IPS-20b (cell line): ENCODE measurements around the gene ADGRL3.

Source experiments
- H3K27ac ChIP-seq: one replicate; pipeline ENCODE4 v1.5.1; 2013; ENCODE audit warnings: low read length
- H3K27me3 ChIP-seq: 2 replicates; pipeline ENCODE4 v1.6.1; 2013; ENCODE audit warnings: mild to moderate bottlenecking, low read length, inconsistent platforms; ENCODE audit not compliant: insufficient read depth
- H3K36me3 ChIP-seq: 2 replicates; pipeline ENCODE4 v1.6.1; 2013; ENCODE audit warnings: low read depth, mild to moderate bottlenecking, inconsistent platforms, low read length, moderate library complexity; ENCODE audit not compliant: insufficient read depth
- H3K4me1 ChIP-seq: 2 replicates; pipeline ENCODE4 v1.6.1; 2013; ENCODE audit warnings: mild to moderate bottlenecking, control low read depth, inconsistent platforms, low read length, moderate library complexity; ENCODE audit not compliant: insufficient read depth
- H3K4me3 ChIP-seq: 2 replicates; pipeline ENCODE4 v1.5.1; 2013; ENCODE audit warnings: mild to moderate bottlenecking, low read length, inconsistent platforms
- H3K9ac ChIP-seq: 2 replicates; pipeline ENCODE4 v1.6.1; 2013; ENCODE audit warnings: low read depth, mild to moderate bottlenecking, inconsistent platforms, low read length, moderate library complexity
- H3K9me3 ChIP-seq: 2 replicates; pipeline ENCODE4 v1.6.1; 2013; ENCODE audit warnings: mild to moderate bottlenecking, low read depth, low read length, inconsistent platforms; ENCODE audit not compliant: insufficient read depth

The ADGRL3 gene

DNA sequence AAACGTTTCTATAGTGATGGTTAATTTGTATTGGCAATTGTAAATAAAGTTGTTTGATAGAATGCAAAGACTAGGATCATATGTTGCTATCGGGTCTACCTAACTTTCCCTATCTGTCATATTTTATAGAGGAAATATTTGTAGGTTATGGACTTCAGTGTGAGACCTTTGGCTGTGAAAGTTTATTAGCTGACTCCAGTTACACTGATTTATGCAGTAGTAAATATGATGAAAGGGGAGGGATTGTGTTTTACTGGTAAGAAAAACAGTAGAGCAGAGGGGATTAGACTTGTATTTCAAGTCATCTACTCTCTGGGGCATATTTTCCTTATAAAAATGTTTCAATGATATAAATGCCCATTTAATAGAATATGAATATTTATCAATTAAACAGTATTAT lies 43.8 kb downstream of the ADGRL3 start:
- no peak overlapping the region for H3K4me3 ChIP-seq
- no peaks in the 10 kb centered on the region for H3K9me3 ChIP-seq
- H3K4me1 ChIP-seq: peaks cover 7% of the 10 kb centered on the region; the same call in 1 of the 2 replicates
- no peak overlapping the region for H3K9ac ChIP-seq
- no peak overlapping the region for H3K27ac ChIP-seq
- no peaks in the 10 kb centered on the region for H3K27me3 ChIP-seq
- no peaks in the 10 kb centered on the region for H3K36me3 ChIP-seq

DNA sequence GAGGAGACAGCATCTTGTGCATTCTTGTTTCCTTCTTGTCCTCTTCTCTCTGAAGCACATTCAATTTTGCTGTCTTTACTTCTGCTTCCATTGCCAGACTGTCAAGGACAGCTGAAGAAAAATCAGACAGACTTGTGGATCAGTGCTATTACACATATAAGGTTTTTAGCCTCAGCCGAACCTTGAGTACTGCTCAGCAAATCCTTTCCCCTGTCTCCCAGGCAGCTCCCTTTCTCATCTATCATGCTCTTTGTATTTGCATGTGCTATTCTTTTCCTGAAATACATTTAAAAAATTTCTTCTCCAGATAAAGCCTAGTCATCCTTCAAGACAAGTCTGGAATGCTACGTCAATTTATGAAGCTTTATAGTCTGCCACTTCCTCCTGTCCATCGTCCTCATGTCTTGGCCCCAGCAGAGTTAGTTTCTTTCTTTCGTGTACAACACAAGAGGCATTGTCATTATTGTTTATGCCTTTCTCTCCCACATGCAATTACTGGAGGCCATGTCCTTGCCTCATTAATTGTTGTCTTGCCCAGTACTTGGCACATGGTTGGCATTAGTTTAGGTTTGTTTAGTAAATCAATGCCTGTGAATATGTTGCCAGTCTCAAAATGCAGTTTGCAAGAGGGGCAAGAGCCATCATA lies 45.1 kb downstream of the ADGRL3 start:
- Histone ChIP-seq H3K36me3 (no peaks in the 10 kb centered on the region), H3K9ac (no peak overlapping the region), H3K4me3 (no peak overlapping the region)

DNA sequence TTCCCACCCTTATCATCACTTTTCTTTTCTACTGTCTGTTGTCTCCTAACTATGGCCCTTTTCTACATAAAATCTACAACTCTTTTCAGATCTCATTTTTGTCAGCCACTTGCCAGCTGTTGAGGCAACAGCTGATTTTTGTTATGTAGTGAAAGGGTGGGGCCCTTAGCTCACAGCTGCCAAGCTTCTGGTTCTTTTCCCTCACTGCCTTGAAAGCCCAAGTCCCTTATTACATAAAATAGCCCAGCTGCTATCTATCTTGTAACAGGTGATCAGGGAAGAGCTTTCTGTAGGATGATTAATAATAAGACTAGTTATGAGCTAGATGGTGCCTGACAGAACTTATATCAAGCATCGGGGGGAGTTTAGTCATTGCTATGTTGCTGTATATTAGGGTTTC lies 45.9 kb downstream of the ADGRL3 start:
- H3K27me3 ChIP-seq: no peaks in the 10 kb centered on the region
- 0 out of 2 replicates have a peak, but pooled peaks cover 7% of the 10 kb centered on the region for H3K4me1 ChIP-seq
- H3K9me3 ChIP-seq: no peaks in the 10 kb centered on the region
- no peak overlapping the region for H3K9ac ChIP-seq
- no peak overlapping the region for H3K27ac ChIP-seq
- no peaks in the 10 kb centered on the region for H3K36me3 ChIP-seq
- no peak overlapping the region for H3K4me3 ChIP-seq

More for the DNA sequence above, 45.1 kb downstream of the ADGRL3 start:
- no peaks in the 10 kb centered on the region for H3K9me3 ChIP-seq
- no peaks in the 10 kb centered on the region for H3K27me3 ChIP-seq
- H3K27ac ChIP-seq: no peak overlapping the region
- 0 out of 2 replicates have a peak, but pooled peaks cover 7% of the 10 kb centered on the region for H3K4me1 ChIP-seq

DNA sequence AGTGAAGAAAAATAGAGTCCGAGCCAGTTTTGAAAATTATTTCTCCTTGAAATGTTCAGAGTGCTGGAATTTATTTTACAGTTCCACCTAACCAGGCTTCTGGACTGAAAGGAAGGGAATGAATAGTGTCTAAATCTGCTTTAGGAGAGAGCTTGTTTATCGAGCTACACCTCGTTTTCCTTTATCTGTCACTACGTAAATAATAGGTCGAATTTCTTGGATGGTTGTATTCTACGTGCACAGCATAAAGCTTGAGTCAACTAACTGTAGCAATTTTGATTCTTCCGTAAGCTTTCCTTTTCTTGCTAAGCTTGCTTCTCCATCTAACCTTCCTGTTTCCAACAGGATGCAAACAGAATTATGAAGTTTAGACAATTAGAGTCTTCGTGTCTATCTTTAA lies 48.6 kb downstream of the ADGRL3 start:
- Histone ChIP-seq H3K27me3 (no peaks in the 10 kb centered on the region), H3K4me3 (no peak overlapping the region), H3K4me1 (0 out of 2 replicates have a peak, but pooled peaks cover 7% of the 10 kb centered on the region), H3K27ac (no peak overlapping the region), H3K9ac (no peak overlapping the region), H3K36me3 (no peaks in the 10 kb centered on the region), H3K9me3 (no peaks in the 10 kb centered on the region)

DNA sequence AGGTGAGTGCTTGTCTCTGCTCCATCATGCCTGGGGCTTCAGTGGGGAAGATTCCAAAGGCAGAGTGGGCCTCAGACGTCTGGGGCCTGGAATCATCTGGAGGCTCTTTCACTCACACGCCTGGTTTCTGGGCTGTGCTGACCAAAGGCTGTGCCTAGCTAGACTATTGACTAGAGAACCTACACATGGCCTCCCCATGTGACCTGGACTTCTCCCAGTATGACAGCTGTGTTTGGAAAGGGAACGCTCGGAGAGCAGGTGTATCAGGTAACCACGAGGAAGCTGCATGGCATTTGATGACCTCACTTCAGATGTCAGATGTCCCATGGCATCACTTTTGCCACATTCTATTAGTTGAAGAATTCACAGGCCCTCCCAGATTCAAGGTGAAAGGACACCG lies 51.0 kb downstream of the ADGRL3 start:
- 0 out of 2 replicates have a peak, but pooled peaks cover 4% of the 10 kb centered on the region for H3K4me1 ChIP-seq
- no peak overlapping the region for H3K9ac ChIP-seq
- no peaks in the 10 kb centered on the region for H3K36me3 ChIP-seq
- no peaks in the 10 kb centered on the region for H3K9me3 ChIP-seq
- H3K27me3 ChIP-seq: no peaks in the 10 kb centered on the region
- no peak overlapping the region for H3K27ac ChIP-seq
- no peak overlapping the region for H3K4me3 ChIP-seq

DNA sequence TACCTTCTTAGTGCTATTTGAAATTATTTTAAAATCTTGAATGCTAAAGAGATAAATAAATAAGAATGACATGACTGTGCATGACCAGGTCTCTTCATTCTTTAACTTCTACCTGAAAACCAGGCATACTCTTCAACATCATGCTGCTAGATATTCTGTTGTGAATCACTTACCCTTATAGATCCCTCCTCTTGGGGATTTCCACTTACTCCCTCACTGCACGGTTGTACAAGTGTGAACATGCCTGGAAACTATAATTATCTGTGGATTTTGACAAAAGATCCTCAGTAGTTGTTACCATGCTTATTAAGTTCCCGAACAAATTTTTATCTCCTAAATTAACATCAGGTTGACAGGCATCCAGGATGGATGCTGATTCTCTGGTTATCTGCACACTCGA lies 54.3 kb downstream of the ADGRL3 start:
- Histone ChIP-seq H3K27ac (no peak overlapping the region), H3K9me3 (no peaks in the 10 kb centered on the region), H3K9ac (no peak overlapping the region), H3K4me1 (no peaks in the 10 kb centered on the region), H3K4me3 (no peak overlapping the region), H3K27me3 (no peaks in the 10 kb centered on the region), H3K36me3 (no peaks in the 10 kb centered on the region)

DNA sequence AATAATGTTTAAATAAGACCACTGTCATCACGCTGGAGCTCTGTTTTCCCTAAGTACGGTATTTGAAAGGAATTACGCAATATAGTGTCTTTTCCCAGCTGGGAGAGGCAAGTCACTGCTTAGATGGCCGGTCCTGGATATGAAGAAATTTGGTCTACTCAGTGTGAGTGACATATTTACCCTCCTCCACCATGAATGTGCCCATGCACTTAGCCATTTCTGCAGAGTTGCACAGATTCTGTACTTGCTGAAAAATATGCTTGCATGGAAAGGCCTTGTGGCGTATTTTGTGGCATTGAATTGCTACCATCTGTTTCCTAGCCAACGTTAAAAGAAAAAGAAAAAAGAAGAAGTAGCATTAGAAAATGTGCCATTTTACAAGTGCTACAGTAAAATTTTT lies 73.1 kb downstream of the ADGRL3 start:
- Histone ChIP-seq H3K27me3 (no peaks in the 10 kb centered on the region), H3K4me1 (peaks cover 16% of the 10 kb centered on the region; the same call in 1 of the 2 replicates), H3K4me3 (no peak overlapping the region), H3K27ac (no peak overlapping the region), H3K9ac (no peak overlapping the region), H3K9me3 (no peaks in the 10 kb centered on the region), H3K36me3 (no peaks in the 10 kb centered on the region)

DNA sequence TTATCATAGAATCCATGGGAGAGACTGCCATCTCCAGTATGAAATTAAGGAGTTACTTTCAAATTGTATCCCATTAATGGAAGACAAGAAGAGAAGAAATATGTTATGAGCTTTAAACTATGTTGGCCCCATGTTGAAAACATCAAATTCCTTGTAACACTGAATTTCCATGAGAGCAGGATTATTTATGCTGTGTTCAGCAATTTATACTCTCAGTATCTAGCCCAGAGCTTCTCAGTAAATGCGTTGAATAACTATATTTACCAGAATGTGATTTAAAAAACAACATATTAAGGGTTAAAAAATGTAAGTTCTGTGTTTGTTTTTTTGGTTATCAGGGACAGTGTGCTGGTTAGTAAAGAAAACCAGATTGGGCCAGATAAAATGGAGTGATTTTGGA lies 74.2 kb downstream of the ADGRL3 start:
- Histone ChIP-seq H3K27me3 (no peaks in the 10 kb centered on the region), H3K4me1 (peaks cover 13% of the 10 kb centered on the region; the same call in 1 of the 2 replicates), H3K36me3 (no peaks in the 10 kb centered on the region), H3K4me3 (no peak overlapping the region), H3K9me3 (no peaks in the 10 kb centered on the region), H3K9ac (no peak overlapping the region), H3K27ac (no peak overlapping the region)

DNA sequence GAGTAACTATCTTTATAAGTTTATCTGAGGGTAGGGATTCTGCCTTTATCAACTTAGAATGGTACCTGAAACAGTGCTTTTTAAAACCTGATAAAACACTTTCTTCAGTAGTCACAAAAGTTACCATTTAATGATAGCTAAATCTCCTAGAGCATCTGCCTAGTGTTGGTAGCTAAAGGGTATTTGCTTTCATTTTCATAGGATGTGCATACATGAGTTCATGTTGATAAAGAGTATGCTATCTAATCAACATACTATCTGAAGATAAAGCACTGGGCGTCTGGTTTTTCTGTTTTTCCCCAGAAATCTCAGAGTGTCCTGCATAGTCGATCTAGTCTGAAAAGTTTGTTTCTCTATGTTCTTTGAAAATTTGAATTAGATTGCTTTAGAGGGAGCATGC lies 75.1 kb downstream of the ADGRL3 start:
- Histone ChIP-seq H3K27ac (no peak overlapping the region), H3K4me1 (peaks cover 8% of the 10 kb centered on the region; the same call in 1 of the 2 replicates), H3K9ac (no peak overlapping the region), H3K9me3 (no peaks in the 10 kb centered on the region), H3K27me3 (no peaks in the 10 kb centered on the region), H3K4me3 (no peak overlapping the region), H3K36me3 (no peaks in the 10 kb centered on the region)

DNA sequence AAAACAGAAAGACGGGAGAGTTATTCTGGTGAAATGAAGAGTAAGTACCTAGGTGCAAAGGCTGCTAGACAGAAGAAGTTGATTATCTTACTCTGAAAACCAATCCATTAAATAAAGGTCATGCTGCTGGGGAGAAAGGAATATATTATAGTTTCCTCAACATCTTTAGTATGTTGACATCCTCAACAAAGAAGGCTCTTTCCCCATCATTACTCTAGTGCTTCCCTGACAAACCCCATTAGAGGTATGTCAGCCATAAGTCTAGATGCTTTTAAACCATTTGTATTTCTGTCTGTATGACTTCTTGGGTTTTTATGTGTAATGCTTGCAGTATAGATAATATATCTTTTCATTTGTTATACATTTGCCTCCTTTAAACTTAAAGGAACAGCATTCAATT lies 75.9 kb downstream of the ADGRL3 start:
- Histone ChIP-seq H3K27ac (no peak overlapping the region), H3K9ac (no peak overlapping the region), H3K4me3 (no peak overlapping the region), H3K27me3 (no peaks in the 10 kb centered on the region), H3K36me3 (no peaks in the 10 kb centered on the region), H3K4me1 (peaks cover 8% of the 10 kb centered on the region; the same call in 1 of the 2 replicates), H3K9me3 (no peaks in the 10 kb centered on the region)

DNA sequence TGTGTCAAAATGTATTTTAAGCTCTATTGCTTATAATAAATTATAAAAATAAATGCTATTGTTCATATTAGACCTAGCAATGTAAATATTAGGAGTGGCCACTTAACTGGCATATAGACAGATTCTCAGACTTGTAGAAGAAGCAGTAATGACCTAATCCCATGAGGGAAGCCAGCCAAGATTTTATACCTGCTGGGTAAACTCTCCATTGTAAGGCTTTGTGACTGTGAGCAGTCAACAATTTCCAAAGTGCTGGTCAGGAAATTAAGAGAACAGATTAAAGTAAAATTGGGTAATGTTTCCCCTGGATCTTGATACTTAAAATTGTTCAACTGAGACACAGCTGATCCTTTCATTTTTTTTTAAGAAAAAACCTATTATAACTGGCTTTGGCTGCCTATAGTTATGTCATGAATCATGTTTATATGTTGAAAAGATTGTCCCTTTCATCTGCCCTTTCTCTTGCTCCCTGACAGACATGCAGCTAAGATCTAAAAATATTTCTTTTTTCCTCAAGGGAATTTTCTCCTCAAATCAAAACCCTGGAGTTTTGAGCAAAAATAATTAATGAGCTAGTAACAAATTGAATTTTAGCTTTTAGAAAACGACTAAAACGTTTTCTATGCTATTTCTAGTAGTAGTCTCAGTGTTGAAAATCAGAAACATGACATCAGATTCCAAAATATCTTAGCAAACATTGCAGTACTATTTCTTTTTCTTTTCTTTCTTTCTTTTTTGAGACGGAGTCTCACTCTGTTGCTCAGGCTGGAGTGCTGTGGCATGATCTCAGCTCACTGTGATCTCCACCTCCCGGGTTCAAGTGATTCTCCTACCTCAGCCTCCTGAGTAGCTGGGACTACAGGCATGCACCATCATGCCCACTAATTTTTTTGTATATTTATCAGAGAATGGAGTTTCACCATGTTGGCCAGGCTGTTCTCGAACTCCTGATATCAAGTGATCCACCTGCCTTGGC lies 77.9 kb downstream of the ADGRL3 start:
- Histone ChIP-seq H3K4me1 (no peaks in the 10 kb centered on the region), H3K27me3 (no peaks in the 10 kb centered on the region), H3K36me3 (no peaks in the 10 kb centered on the region), H3K27ac (no peak overlapping the region), H3K9ac (no peak overlapping the region), H3K9me3 (no peaks in the 10 kb centered on the region), H3K4me3 (no peak overlapping the region)

DNA sequence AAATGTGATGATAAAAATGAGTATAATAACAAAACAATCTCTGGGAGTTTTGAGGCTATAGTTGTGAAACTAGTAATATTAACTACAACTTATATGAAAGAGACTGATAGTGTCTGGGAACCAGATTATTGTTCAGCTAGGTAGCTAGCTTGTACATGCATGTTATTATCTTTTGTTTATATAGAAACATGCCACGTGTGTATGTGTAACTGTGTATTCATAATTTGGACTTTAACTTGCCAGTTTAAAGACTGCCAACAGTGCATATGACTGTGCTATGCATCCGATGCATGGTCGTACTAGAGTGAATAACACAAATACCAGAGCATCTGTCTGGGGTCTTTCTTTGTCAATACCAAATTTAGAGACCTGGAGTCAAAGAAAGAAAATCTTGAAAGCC lies 92.2 kb downstream of the ADGRL3 start:
- peaks cover 9% of the 10 kb centered on the region; the same call in 1 of the 2 replicates for H3K4me1 ChIP-seq

More for the DNA sequence above, 92.2 kb downstream of the ADGRL3 start:
- H3K4me3 ChIP-seq: no peak overlapping the region
- H3K27me3 ChIP-seq: no peaks in the 10 kb centered on the region
- no peaks in the 10 kb centered on the region for H3K9me3 ChIP-seq
- H3K27ac ChIP-seq: no peak overlapping the region
- H3K36me3 ChIP-seq: no peaks in the 10 kb centered on the region
- H3K9ac ChIP-seq: no peak overlapping the region
